ENCODE data around the gene WASF2. TPM values are rescaled to one million over a fixed set of nuclear protein-coding genes. Genes with fewer than 3 reads are reported as not detected.

WASF2 gene
- total and polyA plus RNA-seq, 2 of the 13 experiments (the other 11 are each of a cell fraction or from before 2014, with no cell fraction given) = 10.4 to 27.7 TPM

- no peak for TF ChIP-seq NFRKB (IDR thresholded peaks at IDR 0.05)
- TF ChIP-seq ASH2L (IDR thresholded peaks at IDR 0.05; ENCODE audit: insufficient read length, low read depth, low read length) = no peak
Measured at GRCh38 chr1:27478098-27478497, 11.9 kb downstream of the WASF2 start (continued).

DNA sequence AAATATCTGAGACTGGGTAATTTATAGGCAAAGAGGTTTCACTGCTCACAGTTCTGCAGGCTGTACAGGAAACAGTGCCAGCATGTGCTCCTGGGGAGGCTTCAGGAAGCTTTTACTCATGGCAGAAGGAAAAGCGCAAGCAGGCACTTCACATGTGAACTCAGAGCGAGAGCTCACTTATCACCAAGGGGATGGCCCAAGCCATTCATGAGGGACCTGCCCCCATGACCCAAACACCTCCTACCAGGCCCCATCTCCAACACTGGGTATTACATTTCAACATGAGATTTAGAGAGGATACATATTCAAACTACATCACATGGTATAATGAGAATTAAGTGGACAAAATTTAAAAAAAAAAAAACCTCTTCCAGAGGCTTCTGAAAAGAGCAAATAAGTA, 13.7 kb downstream of the WASF2 start:
- peaks cover 74% of the 10 kb centered on the region for H3K79me2 ChIP-seq (ENCODE audit: insufficient read depth, low read length)
- ATAC-seq (no peak), DNase-seq (ENCODE audit: low spot score) (no peak), FAIRE-seq (no peak)
- ChIA-PET POLR2A (interaction anchor here (1.5 kb wide), 1 partner anchor 14 kb away, joined by 7 read pairs; the partner anchor contains the start of gene WASF2), CTCF (ENCODE audit: low intra/inter-chr PET ratio, low total read pairs) (no interaction called here)
- H3K36me3 ChIP-seq (replicated peaks in 1 of 2; ENCODE audit: control insufficient read depth in 1 of 2, insufficient read depth in 2 of 2, low read length in 2 of 2) = no peaks in the 10 kb centered on the region; a peak in 1 of 5 replicates
- no peaks in the 10 kb centered on the region for H3K9me3 ChIP-seq (ENCODE audit: low read length)
- no peaks in the 10 kb centered on the region for H3K27me3 ChIP-seq (ENCODE audit: control insufficient read depth in 1 of 2, insufficient read depth in 2 of 2, low read length in 2 of 2)
- in situ Hi-C loops (cut with HindIII; ENCODE audit: extremely low pct_ligation_motif_present, low pct_unique_long_range_greater_than_20kb) = no loop called here
- H3K4me1 ChIP-seq (ENCODE audit: insufficient read depth, low read length) = peaks cover 8% of the 10 kb centered on the region; the same call in 1 of the 2 replicates
- no peak overlapping the region for H3K4me2 ChIP-seq (ENCODE audit: low read depth, low read length)
- WGBS (ENCODE audit: low lambda C conversion rate) = 100% methylated on average over 2 of the region's 2 CpGs
- H3K9ac ChIP-seq (ENCODE audit: insufficient read depth, low read depth, low read length) = no peak overlapping the region
- intact Hi-C loops (cut with micrococcal nuclease; ENCODE audit: unreplicated experiment) = no loop called here
- BruUV-seq (replicated peaks) = no TSS peak
- H3K27ac ChIP-seq (ENCODE audit: extremely low read length, insufficient read depth, low read length) = no peak overlapping the region
- peaks cover 20% of the 10 kb centered on the region; the same call in 1 of the 2 replicates for H4K20me1 ChIP-seq (ENCODE audit: insufficient read depth, low read length)
- no peak overlapping the region for H3K4me3 ChIP-seq (replicated peaks in 1 of 3; ENCODE audit: insufficient read depth in 1 of 3, low read depth in 2 of 3, low read length in 3 of 3)
- H2AFZ ChIP-seq (ENCODE audit: low read length) = no peak overlapping the region
- TF ChIP-seq AHR (CRISPR knock-in tag; IDR thresholded peaks at IDR 0.05) (no peak), ZFP37 (CRISPR knock-in tag; IDR thresholded peaks at IDR 0.05; ENCODE audit: borderline replicate concordance) (no peak), ZNF570 (CRISPR knock-in tag; IDR thresholded peaks at IDR 0.05; ENCODE audit: borderline replicate concordance) (no peak), IRF2 (CRISPR knock-in tag; IDR thresholded peaks at IDR 0.05) (no peak), ZNF619 (CRISPR knock-in tag; IDR thresholded peaks at IDR 0.05) (no peak), RXRA (CRISPR knock-in tag; IDR thresholded peaks at IDR 0.05) (no peak), POLR2G (IDR thresholded peaks at IDR 0.05; ENCODE audit: low read depth, low read length) (no peak), ZFX (CRISPR knock-in tag; IDR thresholded peaks at IDR 0.05; ENCODE audit: low read depth) (no peak)
- TF ChIP-seq, protein P1, sequence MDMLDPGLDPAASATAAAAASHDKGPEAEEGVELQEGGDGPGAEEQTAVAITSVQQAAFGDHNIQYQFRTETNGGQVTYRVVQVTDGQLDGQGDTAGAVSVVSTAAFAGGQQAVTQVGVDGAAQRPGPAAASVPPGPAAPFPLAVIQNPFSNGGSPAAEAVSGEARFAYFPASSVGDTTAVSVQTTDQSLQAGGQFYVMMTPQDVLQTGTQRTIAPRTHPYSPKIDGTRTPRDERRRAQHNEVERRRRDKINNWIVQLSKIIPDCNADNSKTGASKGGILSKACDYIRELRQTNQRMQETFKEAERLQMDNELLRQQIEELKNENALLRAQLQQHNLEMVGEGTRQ (IDR thresholded peaks at IDR 0.05; ENCODE audit: low read depth, low read length) = no peak
- TF ChIP-seq, protein P1 (CRISPR knock-in tag; IDR thresholded peaks at IDR 0.05; ENCODE audit: borderline replicate concordance) = no peak
- TF ChIP-seq, protein P2, sequence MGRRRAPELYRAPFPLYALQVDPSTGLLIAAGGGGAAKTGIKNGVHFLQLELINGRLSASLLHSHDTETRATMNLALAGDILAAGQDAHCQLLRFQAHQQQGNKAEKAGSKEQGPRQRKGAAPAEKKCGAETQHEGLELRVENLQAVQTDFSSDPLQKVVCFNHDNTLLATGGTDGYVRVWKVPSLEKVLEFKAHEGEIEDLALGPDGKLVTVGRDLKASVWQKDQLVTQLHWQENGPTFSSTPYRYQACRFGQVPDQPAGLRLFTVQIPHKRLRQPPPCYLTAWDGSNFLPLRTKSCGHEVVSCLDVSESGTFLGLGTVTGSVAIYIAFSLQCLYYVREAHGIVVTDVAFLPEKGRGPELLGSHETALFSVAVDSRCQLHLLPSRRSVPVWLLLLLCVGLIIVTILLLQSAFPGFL (CRISPR knock-in tag; IDR thresholded peaks at IDR 0.05) = no peak
